Activated T-cell treated with anti-CD3 and anti-CD28 coated beads, Interleukin-2, amount 50 U/mL, for 24 hours (primary cell): ENCODE results near the gene DTWD2.
"Not testable (repeated sequence)": the region's sequence is repeated elsewhere in the genome, so short reads cannot be mapped to it uniquely, and the experiment has no call there.

ENCODE experiments used
- DNase-seq: peaks from one replicate; pipeline ENCODE4 v3.0.0-alpha.2; 2020
- H3K27ac Mint-ChIP-seq: 2 replicates; pipeline ENCODE4 v1.8.0; 2020; ENCODE audit warnings: mild to moderate bottlenecking, mixed read lengths
- H3K27me3 Mint-ChIP-seq: 2 replicates; pipeline ENCODE4 v1.8.0; 2020; ENCODE audit warnings: mixed read lengths
- H3K36me3 Mint-ChIP-seq: 2 replicates; pipeline ENCODE4 v1.8.0; 2020; ENCODE audit warnings: low read depth, mixed read lengths
- H3K4me1 Mint-ChIP-seq: 2 replicates; pipeline ENCODE4 v1.8.0; 2020; ENCODE audit warnings: low read depth, mixed read lengths
- H3K4me3 Mint-ChIP-seq: 2 replicates; pipeline ENCODE4 v1.8.0; 2020; ENCODE audit warnings: mild to moderate bottlenecking, moderate library complexity, mixed read lengths
- H3K9me3 Mint-ChIP-seq: 2 replicates; pipeline ENCODE4 v1.8.0; 2020; ENCODE audit warnings: mixed read lengths

DTWD2 gene

DNA sequence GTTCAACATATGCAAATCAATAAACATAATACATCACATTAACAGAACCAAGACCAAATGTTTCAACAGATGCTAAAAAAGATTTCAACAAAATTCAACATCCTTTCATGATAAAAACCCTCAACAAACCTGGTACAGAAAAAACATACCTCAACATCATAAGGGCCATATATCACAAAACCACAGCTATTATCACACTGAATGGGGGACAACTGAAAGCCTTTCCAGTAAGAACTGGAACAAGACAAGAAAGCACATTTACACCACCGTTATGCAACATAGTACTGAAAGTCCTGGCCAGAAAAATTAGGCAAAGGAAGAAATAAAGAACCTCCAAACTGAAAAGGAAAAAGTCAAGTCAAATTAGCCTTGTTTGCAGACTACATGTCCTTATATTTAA lies 93.6 kb downstream of the DTWD2 start:
- H3K9me3 Mint-ChIP-seq, result no peaks in the 10 kb centered on the region
- no peak overlapping the region for H3K4me3 Mint-ChIP-seq
- H3K27me3 Mint-ChIP-seq, result no peaks in the 10 kb centered on the region
- DNase-seq, result no peak
- H3K27ac Mint-ChIP-seq, result no peak overlapping the region
- H3K36me3 Mint-ChIP-seq, result no peaks in the 10 kb centered on the region
- no peaks in the 10 kb centered on the region for H3K4me1 Mint-ChIP-seq

DNA sequence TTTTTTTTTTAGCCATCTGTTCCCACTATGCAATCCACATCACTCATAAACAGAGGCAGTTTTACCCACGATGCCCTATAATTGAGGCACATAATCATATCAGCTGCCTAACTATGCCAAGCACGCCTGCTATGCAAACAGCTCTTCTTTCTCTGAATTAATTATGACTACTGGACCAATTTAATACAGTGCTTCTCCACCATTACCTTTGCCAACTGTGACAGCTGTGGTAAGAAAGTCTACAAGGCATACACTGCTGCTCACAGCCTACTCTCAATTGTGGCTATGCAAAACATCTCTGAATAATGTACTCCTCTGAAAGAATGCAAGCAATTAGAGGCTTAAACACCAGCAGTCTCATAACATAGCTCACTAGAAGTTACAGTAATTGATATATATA lies 97.1 kb downstream of the DTWD2 start:
- Mint-ChIP-seq H3K4me1 (no peaks in the 10 kb centered on the region), H3K36me3 (no peaks in the 10 kb centered on the region), H3K9me3 (no peaks in the 10 kb centered on the region), H3K4me3 (no peak overlapping the region), H3K27me3 (no peaks in the 10 kb centered on the region), H3K27ac (no peak overlapping the region)
- no peak for DNase-seq

- no peaks in the 10 kb centered on the region for H3K9me3 Mint-ChIP-seq
- DNase-seq, result no peak
- no peak overlapping the region for H3K27ac Mint-ChIP-seq
- no peak overlapping the region for H3K4me3 Mint-ChIP-seq
- H3K36me3 Mint-ChIP-seq, result no peaks in the 10 kb centered on the region
- H3K4me1 Mint-ChIP-seq, result no peaks in the 10 kb centered on the region
- no peaks in the 10 kb centered on the region for H3K27me3 Mint-ChIP-seq
These were observed 99.2 kb downstream of the DTWD2 start for GRCh38 chr5:118889165-118889564.

DNA sequence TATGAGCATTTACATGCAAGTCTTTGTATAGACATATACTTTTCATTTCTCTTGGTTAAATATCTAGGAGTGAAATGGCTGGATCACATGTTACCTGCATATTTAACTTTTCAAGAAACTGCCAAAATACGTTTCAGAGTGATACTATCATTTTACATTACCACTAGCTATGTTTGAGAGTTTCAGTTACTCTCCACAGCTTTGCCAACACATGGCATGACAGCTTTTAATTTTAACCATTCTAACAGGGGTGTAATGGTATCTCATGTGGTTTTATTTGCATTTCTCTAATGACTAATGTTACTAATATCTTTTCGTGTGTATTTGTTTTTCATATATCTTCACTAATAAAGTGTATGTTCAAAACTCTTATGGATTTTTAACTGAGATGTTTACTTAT lies 99.8 kb downstream of the DTWD2 start:
- Mint-ChIP-seq H3K36me3 (no peaks in the 10 kb centered on the region), H3K27me3 (no peaks in the 10 kb centered on the region), H3K4me3 (no peak overlapping the region), H3K9me3 (no peaks in the 10 kb centered on the region), H3K4me1 (no peaks in the 10 kb centered on the region), H3K27ac (no peak overlapping the region)
- no peak for DNase-seq

DNA sequence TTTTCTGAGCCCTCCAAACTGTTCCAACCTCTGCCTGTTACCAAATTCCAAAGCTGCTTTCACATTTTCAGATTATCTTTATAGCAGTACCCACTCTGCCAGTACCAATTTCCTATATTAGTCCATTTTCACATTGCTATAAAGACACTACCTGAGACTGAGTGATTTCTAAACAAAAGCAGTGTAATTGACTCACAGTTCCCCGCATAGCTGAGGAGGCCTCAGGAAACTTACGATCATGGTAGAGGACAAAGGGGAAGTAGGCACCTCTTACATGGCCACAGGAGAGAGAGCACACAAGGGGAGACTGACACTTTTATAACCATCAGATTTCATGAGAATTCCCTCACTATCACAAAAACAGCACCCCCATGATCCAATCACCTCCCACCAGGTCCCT lies 105.0 kb downstream of the DTWD2 start:
- no peak overlapping the region for H3K27ac Mint-ChIP-seq
- DNase-seq, result no peak
- no peaks in the 10 kb centered on the region for H3K27me3 Mint-ChIP-seq
- no peaks in the 10 kb centered on the region for H3K4me1 Mint-ChIP-seq
- peaks cover 12% of the 10 kb centered on the region for H3K9me3 Mint-ChIP-seq
- H3K36me3 Mint-ChIP-seq, result peaks cover 2% of the 10 kb centered on the region
- no peak overlapping the region for H3K4me3 Mint-ChIP-seq

DNA sequence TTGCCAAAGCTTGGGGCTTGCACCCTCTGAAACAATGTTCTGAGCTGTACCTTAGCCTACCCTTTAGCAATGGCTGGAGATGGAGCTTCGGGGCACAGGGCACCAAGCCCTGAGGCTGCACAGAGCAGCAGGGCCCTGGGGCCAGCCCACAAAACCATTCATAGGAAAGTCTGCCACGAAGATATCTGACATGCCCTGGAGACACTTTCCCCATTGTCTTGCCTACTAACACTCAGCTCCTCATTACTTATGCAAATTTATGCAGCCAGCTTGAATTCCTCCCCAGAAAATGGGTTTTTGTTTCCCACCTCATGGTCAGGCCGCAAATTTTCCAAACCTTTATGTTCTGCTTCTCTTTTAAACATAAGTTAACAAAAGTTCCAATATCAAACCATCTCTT lies 105.7 kb downstream of the DTWD2 start:
- Mint-ChIP-seq H3K9me3 (peaks cover 18% of the 10 kb centered on the region), H3K4me3 (no peak overlapping the region), H3K27me3 (no peaks in the 10 kb centered on the region), H3K27ac (no peak overlapping the region), H3K36me3 (peaks cover 2% of the 10 kb centered on the region), H3K4me1 (no peaks in the 10 kb centered on the region)
- no peak for DNase-seq

GRCh38 chr5:118876852-118877251 lies 111.5 kb downstream of the DTWD2 start:
- not testable (repeated sequence) for H3K4me3 Mint-ChIP-seq
- H3K36me3 Mint-ChIP-seq, result peaks cover 42% of the 10 kb centered on the region

GRCh38 chr5:118875131-118875530 lies 113.2 kb downstream of the DTWD2 start:
- Mint-ChIP-seq H3K4me1 (no peaks in the 10 kb centered on the region), H3K27me3 (no peaks in the 10 kb centered on the region), H3K27ac (no peak overlapping the region), H3K9me3 (peaks cover 60% of the 10 kb centered on the region), H3K36me3 (peaks cover 49% of the 10 kb centered on the region), H3K4me3 (no peak overlapping the region)
- DNase-seq, result no peak

More at GRCh38 chr5:118876852-118877251, 111.5 kb downstream of the DTWD2 start:
- not testable (repeated sequence) for H3K27ac Mint-ChIP-seq, H3K4me1 Mint-ChIP-seq, H3K27me3 Mint-ChIP-seq, DNase-seq
- peaks cover 57% of the 10 kb centered on the region for H3K9me3 Mint-ChIP-seq

DNA sequence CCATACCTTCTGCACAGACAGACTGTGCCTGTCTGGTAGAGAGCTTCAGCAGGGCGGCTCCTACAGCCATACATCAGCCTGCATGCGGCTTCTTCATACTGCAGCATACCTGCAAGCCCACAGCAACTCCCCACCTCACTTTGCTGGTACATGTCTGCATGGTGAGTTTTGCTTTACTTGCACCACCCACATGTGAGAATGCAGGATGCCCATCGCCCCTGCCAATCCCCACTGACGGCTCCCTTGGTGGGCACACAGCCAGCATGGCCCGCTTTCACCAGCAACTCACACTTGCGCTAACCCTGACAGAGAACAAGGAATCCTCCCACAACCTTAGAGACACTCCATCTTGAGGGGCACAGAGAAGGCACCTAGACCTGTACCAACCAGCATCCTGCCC lies 114.9 kb downstream of the DTWD2 start:
- no peak overlapping the region for H3K4me3 Mint-ChIP-seq
- no peaks in the 10 kb centered on the region for H3K4me1 Mint-ChIP-seq
- H3K36me3 Mint-ChIP-seq, result peaks cover 51% of the 10 kb centered on the region
- H3K27me3 Mint-ChIP-seq, result no peaks in the 10 kb centered on the region
- no peak overlapping the region for H3K27ac Mint-ChIP-seq
- H3K9me3 Mint-ChIP-seq, result peaks cover 60% of the 10 kb centered on the region
- no peak for DNase-seq

- no peak overlapping the region for H3K27ac Mint-ChIP-seq
- no peaks in the 10 kb centered on the region for H3K4me1 Mint-ChIP-seq
- H3K36me3 Mint-ChIP-seq, result peaks cover 11% of the 10 kb centered on the region
- H3K27me3 Mint-ChIP-seq, result no peaks in the 10 kb centered on the region
- H3K9me3 Mint-ChIP-seq, result peaks cover 4% of the 10 kb centered on the region
- H3K4me3 Mint-ChIP-seq, result no peak overlapping the region
- no peak for DNase-seq
These were observed 125.0 kb downstream of the DTWD2 start for GRCh38 chr5:118863345-118863744.

DNA sequence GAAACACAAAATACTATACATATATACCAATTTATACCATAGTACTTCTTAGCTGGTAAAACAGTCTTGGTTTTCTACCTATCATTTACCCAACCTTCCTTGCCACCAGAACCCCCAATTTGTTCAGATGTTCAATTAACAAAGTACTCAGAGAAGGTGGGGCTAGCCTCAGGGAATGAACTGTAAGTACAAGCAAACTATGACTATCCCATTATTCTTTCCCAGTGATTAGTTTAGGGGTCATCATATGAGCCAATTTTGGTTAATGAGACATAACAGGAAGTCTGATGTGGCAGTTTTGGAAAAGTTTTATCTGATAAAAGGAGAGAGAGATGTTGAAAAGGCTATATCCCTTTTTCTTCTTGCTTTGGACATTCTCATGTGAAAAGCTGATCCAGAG lies 125.8 kb downstream of the DTWD2 start:
- Mint-ChIP-seq H3K27ac (no peak overlapping the region), H3K4me3 (no peak overlapping the region), H3K4me1 (no peaks in the 10 kb centered on the region), H3K9me3 (peaks cover 2% of the 10 kb centered on the region), H3K27me3 (no peaks in the 10 kb centered on the region), H3K36me3 (peaks cover 9% of the 10 kb centered on the region)
- no peak for DNase-seq

- no peak overlapping the region for H3K27ac Mint-ChIP-seq
- no peak overlapping the region for H3K4me3 Mint-ChIP-seq
- H3K9me3 Mint-ChIP-seq, result peaks cover 8% of the 10 kb centered on the region
- no peak for DNase-seq
- H3K36me3 Mint-ChIP-seq, result peaks cover 8% of the 10 kb centered on the region
- no peaks in the 10 kb centered on the region for H3K27me3 Mint-ChIP-seq
- H3K4me1 Mint-ChIP-seq, result no peaks in the 10 kb centered on the region
These were observed 130.6 kb downstream of the DTWD2 start for GRCh38 chr5:118857700-118858099.

DNA sequence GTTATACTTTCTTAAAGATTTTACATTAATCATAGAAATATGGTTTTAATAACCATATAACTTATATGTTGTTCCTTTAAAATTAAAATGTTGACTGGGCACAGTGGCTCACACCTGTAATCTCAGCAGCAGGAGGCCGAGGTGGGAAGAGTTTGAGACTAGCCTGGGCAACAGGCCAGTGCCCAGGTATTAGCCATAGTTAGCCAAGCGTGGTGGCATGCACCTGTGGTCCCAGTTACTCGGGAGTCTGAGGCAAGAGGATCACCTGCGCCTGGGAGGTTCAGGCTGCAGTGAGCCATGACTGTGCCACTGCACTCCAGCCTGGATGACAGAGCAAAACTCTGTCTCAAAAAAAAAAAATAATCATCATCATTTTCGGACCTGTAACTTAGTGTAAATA lies 133.5 kb downstream of the DTWD2 start:
- no peak overlapping the region for H3K4me3 Mint-ChIP-seq
- H3K9me3 Mint-ChIP-seq, result peaks cover 16% of the 10 kb centered on the region
- H3K36me3 Mint-ChIP-seq, result peaks cover 7% of the 10 kb centered on the region
- no peak overlapping the region for H3K27ac Mint-ChIP-seq
- H3K27me3 Mint-ChIP-seq, result no peaks in the 10 kb centered on the region
- H3K4me1 Mint-ChIP-seq, result no peaks in the 10 kb centered on the region
- DNase-seq, result no peak

GRCh38 chr5:118851785-118852184 lies 136.6 kb downstream of the DTWD2 start:
- not testable (repeated sequence) for H3K27ac Mint-ChIP-seq, H3K4me1 Mint-ChIP-seq, H3K4me3 Mint-ChIP-seq, DNase-seq, H3K27me3 Mint-ChIP-seq
- peaks cover 18% of the 10 kb centered on the region for H3K36me3 Mint-ChIP-seq
- peaks cover 16% of the 10 kb centered on the region for H3K9me3 Mint-ChIP-seq

DNA sequence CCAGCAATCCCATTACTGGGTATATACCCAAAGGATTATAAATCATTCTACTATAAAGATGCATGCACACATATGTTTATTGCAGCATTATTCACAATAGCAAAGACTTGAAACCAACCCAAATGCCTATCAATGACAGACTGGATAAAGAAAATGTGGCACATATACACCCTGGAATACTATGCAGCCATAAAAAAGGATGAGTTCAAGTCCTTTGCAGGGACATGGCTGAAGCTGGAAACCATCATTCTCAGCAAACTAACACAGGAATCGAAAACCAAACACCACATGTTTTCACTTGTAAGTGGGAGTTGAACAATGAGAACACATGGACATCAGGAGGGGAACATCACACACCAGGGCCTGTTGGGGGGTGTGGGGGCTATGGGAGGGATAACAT lies 138.8 kb downstream of the DTWD2 start:
- peaks cover 16% of the 10 kb centered on the region for H3K9me3 Mint-ChIP-seq
- not testable (repeated sequence) for H3K4me3 Mint-ChIP-seq, H3K27me3 Mint-ChIP-seq, H3K4me1 Mint-ChIP-seq, DNase-seq, H3K27ac Mint-ChIP-seq
- peaks cover 22% of the 10 kb centered on the region for H3K36me3 Mint-ChIP-seq

GRCh38 chr5:118844351-118844750 lies 144.0 kb downstream of the DTWD2 start:
- peaks cover 14% of the 10 kb centered on the region for H3K36me3 Mint-ChIP-seq
- DNase-seq, result no peak
- no peaks in the 10 kb centered on the region for H3K9me3 Mint-ChIP-seq
- no peak overlapping the region for H3K4me3 Mint-ChIP-seq
- no peak overlapping the region for H3K27ac Mint-ChIP-seq
- no peaks in the 10 kb centered on the region for H3K27me3 Mint-ChIP-seq
- no peaks in the 10 kb centered on the region for H3K4me1 Mint-ChIP-seq
